ENCODE measurements around the gene PLEKHA8.

PLEKHA8 gene

GRCh38 chr7:29995652-29996051, 32.6 kb upstream of the PLEKHA8 start:
- Histone ChIP-seq H3K9me3 (ENCODE audit: insufficient read depth, low read depth, low read length) (no peaks in the 10 kb centered on the region), H3K4me2 (ENCODE audit: low read depth, low read length, poor library complexity, severe bottlenecking) (no peak overlapping the region), H3K9ac (ENCODE audit: low read depth, low read length, poor library complexity, severe bottlenecking) (no peak overlapping the region), H2AFZ (ENCODE audit: low read length) (no peak overlapping the region), H3K27me3 (ENCODE audit: insufficient read depth, low read length, poor library complexity, severe bottlenecking) (no peaks in the 10 kb centered on the region), H3K36me3 (ENCODE audit: insufficient read depth, low read length) (no peaks in the 10 kb centered on the region), H3F3A (ENCODE audit: low read depth) (no peaks in the 10 kb centered on the region), H3K79me2 (ENCODE audit: insufficient read depth, low read length) (no peaks in the 10 kb centered on the region), H3K4me3 (ENCODE audit: low read length, poor library complexity, severe bottlenecking) (no peak overlapping the region), H4K20me1 (ENCODE audit: insufficient read depth, low read length, poor library complexity, severe bottlenecking) (no peaks in the 10 kb centered on the region), H3K9me2 (replicated peaks; ENCODE audit: low read depth, low read length) (no peaks in the 10 kb centered on the region), H3K4me1 (ENCODE audit: insufficient read depth, low read length, poor library complexity, severe bottlenecking) (no peaks in the 10 kb centered on the region)
- TF ChIP-seq EZH2phosphoT487 (IDR thresholded peaks at IDR 0.05; ENCODE audit: borderline replicate concordance) = no peak
- TF ChIP-seq, protein P1, sequence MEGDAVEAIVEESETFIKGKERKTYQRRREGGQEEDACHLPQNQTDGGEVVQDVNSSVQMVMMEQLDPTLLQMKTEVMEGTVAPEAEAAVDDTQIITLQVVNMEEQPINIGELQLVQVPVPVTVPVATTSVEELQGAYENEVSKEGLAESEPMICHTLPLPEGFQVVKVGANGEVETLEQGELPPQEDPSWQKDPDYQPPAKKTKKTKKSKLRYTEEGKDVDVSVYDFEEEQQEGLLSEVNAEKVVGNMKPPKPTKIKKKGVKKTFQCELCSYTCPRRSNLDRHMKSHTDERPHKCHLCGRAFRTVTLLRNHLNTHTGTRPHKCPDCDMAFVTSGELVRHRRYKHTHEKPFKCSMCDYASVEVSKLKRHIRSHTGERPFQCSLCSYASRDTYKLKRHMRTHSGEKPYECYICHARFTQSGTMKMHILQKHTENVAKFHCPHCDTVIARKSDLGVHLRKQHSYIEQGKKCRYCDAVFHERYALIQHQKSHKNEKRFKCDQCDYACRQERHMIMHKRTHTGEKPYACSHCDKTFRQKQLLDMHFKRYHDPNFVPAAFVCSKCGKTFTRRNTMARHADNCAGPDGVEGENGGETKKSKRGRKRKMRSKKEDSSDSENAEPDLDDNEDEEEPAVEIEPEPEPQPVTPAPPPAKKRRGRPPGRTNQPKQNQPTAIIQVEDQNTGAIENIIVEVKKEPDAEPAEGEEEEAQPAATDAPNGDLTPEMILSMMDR (conservative IDR thresholded peaks at IDR 0.05; ENCODE audit: low read length) = no peak

- no peak overlapping the region for H3K4me2 ChIP-seq (ENCODE audit: low read depth, low read length, poor library complexity, severe bottlenecking)
- no peaks in the 10 kb centered on the region for H3K79me2 ChIP-seq (ENCODE audit: insufficient read depth, low read length)
- no peak overlapping the region for H2AFZ ChIP-seq (ENCODE audit: low read length)
- no peaks in the 10 kb centered on the region for H3F3A ChIP-seq (ENCODE audit: low read depth)
- no peak overlapping the region for H3K4me3 ChIP-seq (ENCODE audit: low read length, poor library complexity, severe bottlenecking)
- no peaks in the 10 kb centered on the region for H3K9me3 ChIP-seq (ENCODE audit: insufficient read depth, low read depth, low read length)
- no peaks in the 10 kb centered on the region for H3K4me1 ChIP-seq (ENCODE audit: insufficient read depth, low read length, poor library complexity, severe bottlenecking)
- no peaks in the 10 kb centered on the region for H4K20me1 ChIP-seq (ENCODE audit: insufficient read depth, low read length, poor library complexity, severe bottlenecking)
- H3K9ac ChIP-seq (ENCODE audit: low read depth, low read length, poor library complexity, severe bottlenecking) = no peak overlapping the region
- no peak for TF ChIP-seq EZH2phosphoT487 (IDR thresholded peaks at IDR 0.05; ENCODE audit: borderline replicate concordance)
- H3K9me2 ChIP-seq (replicated peaks; ENCODE audit: low read depth, low read length) = no peaks in the 10 kb centered on the region
- no peaks in the 10 kb centered on the region for H3K36me3 ChIP-seq (ENCODE audit: insufficient read depth, low read length)
- no peaks in the 10 kb centered on the region for H3K27me3 ChIP-seq (ENCODE audit: insufficient read depth, low read length, poor library complexity, severe bottlenecking)
Observed at GRCh38 chr7:29996321-29996720, 31.9 kb upstream of the PLEKHA8 start.

DNA sequence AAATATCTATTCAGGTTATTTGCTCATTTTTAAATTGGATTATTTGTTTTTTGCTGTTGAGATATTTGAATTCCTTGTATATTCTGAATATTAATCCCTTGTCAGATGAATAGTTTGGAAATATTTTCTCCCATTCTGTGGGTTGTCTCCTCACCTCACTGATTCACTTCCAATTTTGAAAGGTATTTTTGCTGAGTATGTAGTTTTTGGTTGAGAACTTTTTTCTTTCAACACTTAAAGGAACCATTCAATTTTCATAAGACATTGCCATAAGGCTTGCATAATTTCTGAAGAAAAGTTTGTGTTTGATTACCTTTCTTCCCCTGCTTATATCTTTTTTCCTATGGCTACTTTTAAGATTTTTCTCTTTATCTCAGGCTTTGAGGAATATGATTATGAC, 29.7 kb upstream of the PLEKHA8 start:
- no peak for TF ChIP-seq EZH2phosphoT487 (IDR thresholded peaks at IDR 0.05; ENCODE audit: borderline replicate concordance)
- TF ChIP-seq, protein P1 (conservative IDR thresholded peaks at IDR 0.05; ENCODE audit: low read length) = no peak
- no peaks in the 10 kb centered on the region for H4K20me1 ChIP-seq (ENCODE audit: insufficient read depth, low read length, poor library complexity, severe bottlenecking)

GRCh38 chr7:30001998-30002397, 26.2 kb upstream of the PLEKHA8 start:
- Histone ChIP-seq H3K4me3 (ENCODE audit: low read length, poor library complexity, severe bottlenecking) (no peak overlapping the region), H3K79me2 (ENCODE audit: insufficient read depth, low read length) (no peaks in the 10 kb centered on the region), H3K9me3 (ENCODE audit: insufficient read depth, low read depth, low read length) (no peaks in the 10 kb centered on the region), H2AFZ (ENCODE audit: low read length) (no peak overlapping the region), H3K4me1 (ENCODE audit: insufficient read depth, low read length, poor library complexity, severe bottlenecking) (no peaks in the 10 kb centered on the region), H3K27me3 (ENCODE audit: insufficient read depth, low read length, poor library complexity, severe bottlenecking) (no peaks in the 10 kb centered on the region), H3K9me2 (replicated peaks; ENCODE audit: low read depth, low read length) (no peaks in the 10 kb centered on the region), H3K4me2 (ENCODE audit: low read depth, low read length, poor library complexity, severe bottlenecking) (no peak overlapping the region), H3F3A (ENCODE audit: low read depth) (no peaks in the 10 kb centered on the region), H3K9ac (ENCODE audit: low read depth, low read length, poor library complexity, severe bottlenecking) (no peak overlapping the region), H3K36me3 (ENCODE audit: insufficient read depth, low read length) (no peaks in the 10 kb centered on the region), H4K20me1 (ENCODE audit: insufficient read depth, low read length, poor library complexity, severe bottlenecking) (no peaks in the 10 kb centered on the region)
- TF ChIP-seq, protein P1 (conservative IDR thresholded peaks at IDR 0.05; ENCODE audit: low read length) = no peak
- no peak for TF ChIP-seq EZH2phosphoT487 (IDR thresholded peaks at IDR 0.05; ENCODE audit: borderline replicate concordance)

More for the DNA sequence above, 29.7 kb upstream of the PLEKHA8 start:
- Histone ChIP-seq H3F3A (ENCODE audit: low read depth) (no peaks in the 10 kb centered on the region), H3K9me2 (replicated peaks; ENCODE audit: low read depth, low read length) (no peaks in the 10 kb centered on the region), H3K9me3 (ENCODE audit: insufficient read depth, low read depth, low read length) (no peaks in the 10 kb centered on the region), H3K36me3 (ENCODE audit: insufficient read depth, low read length) (no peaks in the 10 kb centered on the region), H3K79me2 (ENCODE audit: insufficient read depth, low read length) (no peaks in the 10 kb centered on the region), H2AFZ (ENCODE audit: low read length) (no peak overlapping the region), H3K9ac (ENCODE audit: low read depth, low read length, poor library complexity, severe bottlenecking) (no peak overlapping the region), H3K4me1 (ENCODE audit: insufficient read depth, low read length, poor library complexity, severe bottlenecking) (no peaks in the 10 kb centered on the region), H3K27me3 (ENCODE audit: insufficient read depth, low read length, poor library complexity, severe bottlenecking) (no peaks in the 10 kb centered on the region), H3K4me3 (ENCODE audit: low read length, poor library complexity, severe bottlenecking) (no peak overlapping the region), H3K4me2 (ENCODE audit: low read depth, low read length, poor library complexity, severe bottlenecking) (no peak overlapping the region)

All from Loucy (cell line).